Suprapubic skin (tissue), 4 donors: ENCODE data around the gene DHRS7. TPM values are rescaled to one million over a fixed set of nuclear protein-coding genes. Genes with fewer than 3 reads are reported as not detected.

Experiments
- DNase-seq, 2 donors: peaks; one replicate each; pipeline ENCODE4 v3.0.0-alpha.2; 2019; ENCODE audit warnings: low spot score in 2 of 2
- H3K27ac ChIP-seq: fragments of 200-600 bp; sonication (generic); one replicate; pipeline ENCODE4 v1.5.1; 2019
- H3K27me3 ChIP-seq: fragments of 200-600 bp; sonication (generic); one replicate; pipeline ENCODE4 v1.5.1; 2019
- H3K36me3 ChIP-seq: fragments of 200-600 bp; sonication (generic); one replicate; pipeline ENCODE4 v1.5.1; 2019
- H3K4me1 ChIP-seq: fragments of 200-600 bp; sonication (generic); one replicate; pipeline ENCODE4 v1.5.1; 2019
- H3K4me3 ChIP-seq: fragments of 200-600 bp; sonication (generic); one replicate; pipeline ENCODE4 v1.5.1; 2019; ENCODE audit warnings: mild to moderate bottlenecking
- H3K9me3 ChIP-seq: fragments of 200-600 bp; sonication (generic); one replicate; pipeline ENCODE4 v1.5.1; 2019
- CTCF ChIP-seq, 2 donors: fragments of 200-600 bp in 1 of 2; fragments of 450-650 bp in 1 of 2; sonication (generic) in 1 of 2; IDR thresholded peaks; one replicate each; pipeline ENCODE4 v1.5.1; 2016 to 2019; ENCODE audit warnings: antibody characterized with exemption in 2 of 2, mild to moderate bottlenecking in 1 of 2, moderate library complexity in 1 of 2
- EP300 ChIP-seq: sonication (generic); formaldehyde crosslinking; IDR thresholded peaks from one replicate; pipeline ENCODE4 v1.6.1; 2017; ENCODE audit warnings: antibody characterized with exemption
- POLR2A ChIP-seq, 2 donors: fragments of 450-650 bp; IDR thresholded peaks; one replicate each; pipeline ENCODE4 v1.6.1; 2017; ENCODE audit warnings: antibody characterized with exemption in 2 of 2, mild to moderate bottlenecking in 2 of 2, moderate library complexity in 2 of 2
- POLR2AphosphoS5 ChIP-seq, 3 donors: sonication (generic); formaldehyde crosslinking; IDR thresholded peaks; one replicate each; pipeline ENCODE4 v1.6.1; 2017; ENCODE audit warnings: antibody characterized with exemption in 3 of 3
- WGBS: methylation state at CpG from one replicate; pipeline ENCODE4 v1.1.5; 2018; 5-methylcytosine and 5-hydroxymethylcytosine counted together
- total RNA-seq, 4 donors: library from RNA; depleted of rRNA; stranded (reverse); fragments of >200 nt; gene quantifications; one replicate each; pipeline ENCODE4 v1.1.0, GENCODE V29; 2016

Gene DHRS7
- total RNA-seq, 4 donors from 2014 or later: 33.7 to 91.7 (median 39.8) TPM

DNA sequence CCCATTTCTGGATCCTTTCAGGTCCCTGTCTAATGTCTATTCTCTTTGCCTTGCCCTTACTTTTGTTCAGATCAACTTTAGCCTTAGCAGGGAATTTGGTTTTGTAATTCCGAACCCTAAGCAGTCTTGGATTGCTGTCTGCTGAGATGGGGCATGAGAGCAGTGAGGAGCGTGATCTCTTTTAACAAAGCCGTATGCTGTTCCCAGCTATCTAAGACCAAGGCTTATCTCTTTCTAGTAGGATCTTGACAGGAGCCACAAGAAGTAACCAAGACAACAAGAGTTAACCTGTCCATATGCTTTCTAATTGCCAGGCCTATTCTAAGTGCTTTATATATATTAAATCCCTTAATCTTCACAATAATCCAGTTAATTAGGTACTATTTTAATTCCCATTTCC lies 4.5 kb upstream of the DHRS7 start:
- no peak overlapping the region for H3K27ac ChIP-seq
- H3K9me3 ChIP-seq: no peaks in the 10 kb centered on the region
- no peaks in the 10 kb centered on the region for H3K27me3 ChIP-seq
- TF ChIP-seq POLR2A (IDR thresholded peaks at IDR 0.05) (no peak), CTCF (IDR thresholded peaks at IDR 0.05) (no peak), EP300 (no peak), POLR2AphosphoS5 (IDR thresholded peaks at IDR 0.05) (no peak)
- DNase-seq: no peak
- H3K36me3 ChIP-seq: no peaks in the 10 kb centered on the region
- no peak overlapping the region for H3K4me3 ChIP-seq
- WGBS: 95% methylated on average over 3 of the region's 3 CpGs
- H3K4me1 ChIP-seq: peaks cover 7% of the 10 kb centered on the region

DNA sequence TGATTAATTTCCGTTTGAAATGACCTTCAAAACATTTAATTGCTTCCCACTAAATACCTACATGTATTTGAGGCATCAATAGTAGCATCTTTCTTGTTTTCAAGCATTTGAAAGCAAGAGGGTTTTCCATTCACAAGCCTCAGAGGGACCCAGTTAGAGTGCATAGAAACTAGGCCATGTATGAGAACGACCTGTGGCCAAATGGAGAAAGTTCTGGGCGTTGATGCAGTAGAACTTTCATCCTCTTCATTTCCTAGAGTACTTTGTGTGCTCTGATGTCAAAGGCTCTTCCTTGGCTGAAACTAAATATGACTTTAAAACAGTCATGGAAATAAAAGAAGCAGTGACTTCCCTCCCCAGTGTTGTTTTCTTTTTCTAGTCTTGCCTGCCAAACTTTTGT lies 944 bp upstream of the DHRS7 start:
- Histone ChIP-seq H3K27ac (peak overlapping the region; percentile 46), H3K36me3 (no peaks in the 10 kb centered on the region), H3K4me3 (no peak overlapping the region), H3K27me3 (no peaks in the 10 kb centered on the region), H3K4me1 (peaks cover 19% of the 10 kb centered on the region), H3K9me3 (no peaks in the 10 kb centered on the region)
- no peak for DNase-seq
- 53% methylated on average over 3 of the region's 3 CpGs for WGBS
- TF ChIP-seq CTCF (IDR thresholded peaks at IDR 0.05) (no peak), POLR2AphosphoS5 (IDR thresholded peaks at IDR 0.05) (no peak), EP300 (no peak), POLR2A (IDR thresholded peaks at IDR 0.05) (no peak)

DNA sequence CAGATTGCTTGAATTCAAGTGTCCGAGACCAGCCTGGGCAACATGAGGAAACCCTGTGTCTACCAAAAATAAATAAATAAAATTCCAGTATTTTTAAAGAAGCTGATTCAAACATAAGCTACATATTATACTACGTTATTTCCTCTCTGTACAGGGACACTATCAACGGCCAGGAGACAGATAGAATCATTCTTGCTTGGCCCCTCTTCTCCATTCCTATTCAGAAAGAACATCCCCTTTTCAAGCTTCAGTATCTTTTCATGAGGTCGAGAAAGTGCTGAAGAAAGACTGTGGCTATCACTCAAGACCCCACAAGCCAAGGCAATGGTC lies 314 bp upstream of the DHRS7 start:
- Histone ChIP-seq H3K36me3 (no peaks in the 10 kb centered on the region), H3K4me1 (peaks cover 19% of the 10 kb centered on the region), H3K27ac (peak overlapping the region; percentile 46), H3K27me3 (no peaks in the 10 kb centered on the region), H3K4me3 (peak overlapping the region; percentile 69), H3K9me3 (no peaks in the 10 kb centered on the region)
- DNase-seq: no peak
- WGBS: 7% methylated on average over 4 of the region's 4 CpGs
- TF ChIP-seq CTCF (IDR thresholded peaks at IDR 0.05): no peak
- TF ChIP-seq EP300: no peak
- TF ChIP-seq POLR2AphosphoS5 (IDR thresholded peaks at IDR 0.05): no peak
- TF ChIP-seq POLR2A (IDR thresholded peaks at IDR 0.05): no peak

- H3K36me3 ChIP-seq: no peaks in the 10 kb centered on the region
- no peak for TF ChIP-seq POLR2AphosphoS5 (IDR thresholded peaks at IDR 0.05)
- TF ChIP-seq POLR2A (IDR thresholded peaks at IDR 0.05): no peak
- no peak for TF ChIP-seq EP300
- TF ChIP-seq CTCF (IDR thresholded peaks at IDR 0.05): no peak
- H3K4me3 ChIP-seq: peak overlapping the region; percentile 69
- no peak for DNase-seq
- H3K27me3 ChIP-seq: no peaks in the 10 kb centered on the region
- 10% methylated on average over 5 of the region's 5 CpGs for WGBS
- no peaks in the 10 kb centered on the region for H3K9me3 ChIP-seq
- peaks cover 19% of the 10 kb centered on the region for H3K4me1 ChIP-seq
- H3K27ac ChIP-seq: peak overlapping the region; percentile 85
Measured at GRCh38 chr14:60164404-60164711, 840 bp downstream of the DHRS7 start.

DNA sequence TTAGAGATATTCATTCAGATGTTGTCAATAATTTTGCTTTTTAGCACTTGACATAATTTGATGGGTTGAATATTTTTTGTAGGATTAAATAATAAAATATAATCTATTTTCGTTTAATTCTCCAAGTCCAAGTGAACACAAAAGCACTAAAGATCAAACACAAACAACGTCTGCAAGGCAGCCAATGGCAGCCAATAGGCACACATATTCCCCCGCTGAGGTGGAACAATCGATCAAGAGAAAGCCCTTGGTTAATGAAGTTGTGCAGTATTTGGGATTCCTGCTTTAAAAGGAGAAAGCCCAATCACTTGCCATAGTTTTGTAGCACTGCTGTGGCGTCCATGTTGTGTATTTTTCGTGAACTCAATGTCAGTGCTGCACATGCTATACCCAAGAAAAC lies 1.5 kb downstream of the DHRS7 start:
- H3K27me3 ChIP-seq: no peaks in the 10 kb centered on the region
- H3K4me3 ChIP-seq: no peak overlapping the region
- H3K4me1 ChIP-seq: peaks cover 19% of the 10 kb centered on the region
- no peak overlapping the region for H3K27ac ChIP-seq
- TF ChIP-seq POLR2A (IDR thresholded peaks at IDR 0.05): no peak
- TF ChIP-seq POLR2AphosphoS5 (IDR thresholded peaks at IDR 0.05): no peak
- no peak for TF ChIP-seq EP300
- no peak for TF ChIP-seq CTCF (IDR thresholded peaks at IDR 0.05)
- no peaks in the 10 kb centered on the region for H3K36me3 ChIP-seq
- H3K9me3 ChIP-seq: no peaks in the 10 kb centered on the region
- 78% methylated on average over 6 of the region's 6 CpGs for WGBS
- DNase-seq: no peak
